NCI-H2081 (cell line): ENCODE measurements around the gene MYRF.

Experiments
- DNase-seq, 2 experiments: peaks; one replicate each; lab custom pipeline; 2025; lab: John Stamatoyannopoulos, UW

Gene MYRF

DNA sequence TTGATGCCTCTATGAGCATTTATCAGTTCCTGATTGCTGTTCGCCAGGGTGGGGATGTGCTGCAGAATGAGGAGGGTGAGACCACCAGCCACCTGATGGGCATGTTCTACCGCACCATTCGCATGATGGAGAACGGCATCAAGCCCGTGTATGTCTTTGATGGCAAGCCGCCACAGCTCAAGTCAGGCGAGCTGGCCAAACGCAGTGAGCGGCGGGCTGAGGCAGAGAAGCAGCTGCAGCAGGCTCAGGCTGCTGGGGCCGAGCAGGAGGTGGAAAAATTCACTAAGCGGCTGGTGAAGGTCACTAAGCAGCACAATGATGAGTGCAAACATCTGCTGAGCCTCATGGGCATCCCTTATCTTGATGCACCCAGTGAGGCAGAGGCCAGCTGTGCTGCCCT is 43.0 kb downstream of the MYRF start:
- DNase-seq, result no peak

DNA sequence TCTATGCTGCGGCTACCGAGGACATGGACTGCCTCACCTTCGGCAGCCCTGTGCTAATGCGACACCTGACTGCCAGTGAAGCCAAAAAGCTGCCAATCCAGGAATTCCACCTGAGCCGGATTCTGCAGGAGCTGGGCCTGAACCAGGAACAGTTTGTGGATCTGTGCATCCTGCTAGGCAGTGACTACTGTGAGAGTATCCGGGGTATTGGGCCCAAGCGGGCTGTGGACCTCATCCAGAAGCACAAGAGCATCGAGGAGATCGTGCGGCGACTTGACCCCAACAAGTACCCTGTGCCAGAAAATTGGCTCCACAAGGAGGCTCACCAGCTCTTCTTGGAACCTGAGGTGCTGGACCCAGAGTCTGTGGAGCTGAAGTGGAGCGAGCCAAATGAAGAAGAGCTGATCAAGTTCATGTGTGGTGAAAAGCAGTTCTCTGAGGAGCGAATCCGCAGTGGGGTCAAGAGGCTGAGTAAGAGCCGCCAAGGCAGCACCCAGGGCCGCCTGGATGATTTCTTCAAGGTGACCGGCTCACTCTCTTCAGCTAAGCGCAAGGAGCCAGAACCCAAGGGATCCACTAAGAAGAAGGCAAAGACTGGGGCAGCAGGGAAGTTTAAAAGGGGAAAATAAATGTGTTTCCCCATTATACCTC is 43.6 kb downstream of the MYRF start:
- DNase-seq, result no peak

DNA sequence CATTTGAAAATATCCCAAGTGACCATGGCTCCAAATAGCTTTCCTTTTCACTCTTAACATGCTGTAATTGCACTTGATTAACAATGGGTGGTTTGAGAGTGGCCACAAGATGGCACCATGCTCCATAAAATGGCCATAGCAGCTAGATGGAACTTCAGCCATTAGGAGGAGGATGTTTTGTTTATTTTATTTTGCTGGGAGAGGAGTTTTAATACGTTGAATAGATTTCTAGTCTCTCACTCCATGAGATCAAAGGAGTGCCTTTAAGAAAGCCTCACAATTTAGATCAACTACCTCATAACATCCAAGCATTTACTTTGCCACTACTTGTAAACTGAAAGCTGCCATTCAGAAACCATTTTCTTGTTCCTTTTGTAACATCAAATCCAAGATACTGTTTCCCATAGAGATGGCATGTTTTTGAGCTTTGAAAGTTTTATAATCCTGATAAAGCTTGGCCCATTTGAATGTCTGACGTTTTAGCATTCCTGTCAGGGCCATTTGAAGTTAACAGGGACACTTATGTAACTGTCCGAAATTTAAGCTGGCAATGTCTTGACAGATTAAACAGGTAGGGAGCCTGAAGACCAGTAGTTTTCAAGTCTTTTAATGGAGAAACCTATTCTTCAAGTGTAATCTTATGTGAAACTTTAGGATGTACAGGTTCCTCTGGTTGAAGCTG is 45.0 kb downstream of the MYRF start:
- DNase-seq, result peak; percentile 74 to 77

DNA sequence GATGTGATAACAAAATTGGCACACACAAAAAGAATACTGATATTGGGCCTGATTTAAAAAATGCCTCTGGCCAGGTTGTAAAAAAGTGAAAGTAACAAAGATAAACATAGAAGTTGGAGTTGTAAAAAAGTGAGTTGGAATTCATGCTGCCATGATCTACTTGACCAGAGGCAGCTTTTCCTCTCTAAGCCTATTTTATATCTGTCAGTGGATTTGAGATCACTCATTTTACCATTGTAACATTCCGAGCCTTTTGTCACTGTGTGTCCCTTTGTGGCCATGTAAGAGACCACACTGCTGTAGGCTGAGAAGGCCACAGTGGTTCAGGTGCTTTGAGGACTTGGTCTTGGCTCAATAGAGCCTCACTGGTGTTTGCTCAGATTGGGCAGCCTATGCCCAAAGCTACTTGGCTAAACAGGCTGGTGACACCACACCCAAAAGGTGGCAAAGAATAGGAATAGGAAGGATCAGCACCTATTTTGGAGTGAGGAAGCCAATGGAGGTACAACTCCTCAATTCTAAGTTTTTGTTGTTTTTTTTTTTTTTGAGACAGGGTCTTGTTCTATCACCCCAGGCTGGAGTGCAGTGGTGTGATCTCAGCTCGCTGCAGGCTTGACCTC is 47.3 kb downstream of the MYRF start:
- no peak for DNase-seq

DNA sequence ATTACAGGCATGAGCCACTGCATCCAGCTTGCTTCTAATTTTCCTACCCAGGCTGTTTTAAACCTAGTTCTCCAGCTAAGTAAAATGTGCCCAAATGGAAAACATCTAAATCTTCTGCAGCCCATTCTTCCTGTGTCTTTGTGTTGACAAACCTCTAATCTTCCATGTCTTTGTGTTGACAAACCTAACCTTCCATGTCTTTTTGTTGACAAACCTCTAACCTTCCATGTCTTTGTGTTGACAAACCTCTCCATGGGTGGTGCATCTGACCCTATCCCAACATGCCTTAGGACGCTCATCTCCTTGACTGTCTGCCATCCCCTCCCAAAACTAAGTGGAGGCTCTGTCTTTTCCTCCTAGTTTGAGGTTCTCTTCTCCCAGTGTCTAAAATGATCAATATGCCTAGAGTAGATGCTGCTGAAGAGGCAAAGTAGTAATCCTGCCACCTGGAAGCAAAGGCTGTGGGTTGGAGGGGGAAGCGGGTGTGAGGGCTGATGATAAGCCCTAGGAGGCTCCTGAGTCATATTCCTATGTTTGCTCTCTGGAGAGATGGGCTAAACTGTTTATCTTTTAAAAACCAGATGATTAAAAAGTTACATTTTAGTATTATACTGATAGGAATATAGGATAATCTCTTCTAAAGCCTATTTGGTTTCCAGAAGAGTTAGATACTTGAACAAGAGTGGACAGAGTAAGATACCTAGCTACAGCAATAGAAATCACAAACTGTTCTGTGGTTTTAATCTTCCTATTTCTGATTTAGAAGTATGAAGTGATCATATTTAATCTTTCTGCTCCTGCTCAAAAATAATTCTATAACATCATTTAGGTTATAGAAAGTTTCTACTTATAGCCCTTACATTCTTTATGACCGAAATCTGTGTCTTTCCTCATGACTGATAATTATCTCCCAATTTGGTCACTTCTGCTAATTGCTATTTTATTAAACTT is 48.2 kb downstream of the MYRF start:
- no peak for DNase-seq

DNA sequence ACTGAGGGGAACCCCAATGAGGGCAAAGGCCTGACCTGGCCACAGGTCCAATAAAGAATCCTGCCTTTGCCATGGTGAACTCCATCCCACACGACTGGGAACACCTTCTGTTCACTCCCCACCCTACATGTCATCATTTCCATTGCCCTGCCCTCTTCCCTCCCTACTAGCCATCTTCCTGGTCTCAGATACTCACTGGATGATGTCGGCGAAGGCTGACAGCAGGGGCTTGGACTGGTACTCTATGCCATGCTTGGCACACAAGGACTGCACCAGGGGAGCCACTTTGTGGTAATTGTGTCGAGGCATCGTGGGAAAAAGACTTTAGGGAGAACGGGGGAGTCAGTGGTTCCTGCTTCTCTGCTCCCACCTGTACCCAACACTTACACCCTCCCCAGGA is 50.2 kb downstream of the MYRF start:
- no peak for DNase-seq

DNA sequence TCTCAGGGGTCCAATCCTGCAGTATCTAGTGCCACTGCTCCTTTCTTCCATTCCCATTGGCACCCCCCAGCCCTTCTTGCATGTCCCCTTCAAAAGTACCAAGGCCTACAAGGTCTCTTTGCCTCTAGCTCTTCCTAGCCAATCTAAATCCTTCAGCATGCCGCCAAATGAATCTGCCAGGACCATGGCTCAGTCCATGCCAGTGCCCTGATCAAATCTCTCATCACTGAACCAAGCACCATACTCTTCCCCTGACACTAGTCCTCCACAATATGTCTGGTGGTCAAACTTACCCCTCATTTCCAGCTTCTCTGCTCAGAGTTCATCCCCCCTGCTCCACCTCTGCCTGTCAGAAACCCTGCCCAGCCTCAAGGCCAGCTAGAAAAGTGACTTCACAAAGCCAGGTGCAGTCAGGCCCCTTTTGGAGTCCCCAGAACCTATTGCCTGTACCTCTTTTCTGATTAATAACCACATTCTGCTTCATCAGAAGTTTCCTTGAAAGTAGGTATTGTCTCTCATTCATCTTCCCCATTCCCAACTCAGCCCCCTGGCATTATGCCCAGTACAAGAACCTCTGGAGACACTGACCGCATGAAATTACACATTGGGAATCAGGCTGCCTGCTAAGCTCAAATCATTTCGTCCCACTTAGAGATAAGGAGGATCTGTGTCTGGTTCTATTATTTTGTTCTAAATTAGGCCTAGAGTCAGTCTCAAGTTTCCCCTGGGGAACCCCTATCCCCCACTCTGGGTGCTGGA is 51.6 kb downstream of the MYRF start:
- no peak for DNase-seq

DNA sequence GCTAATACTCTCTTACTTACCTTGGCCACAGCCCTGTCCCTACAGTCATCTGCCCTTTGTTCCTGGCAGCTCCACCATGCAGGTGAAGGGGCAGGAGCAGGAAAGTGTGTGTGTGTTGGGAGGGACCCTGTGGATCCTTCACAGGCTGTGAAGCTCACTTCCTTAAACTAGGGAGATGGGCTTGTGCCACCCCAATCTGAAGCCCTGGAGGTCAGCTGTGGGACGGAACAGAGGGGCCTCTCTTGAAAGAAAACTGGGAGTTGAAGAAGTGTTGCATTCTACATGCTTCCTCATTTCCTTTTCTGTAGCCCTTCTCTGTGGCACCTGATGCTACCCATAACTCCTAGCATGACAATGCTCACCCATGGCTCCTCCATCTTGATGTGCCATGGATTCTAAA is 52.7 kb downstream of the MYRF start:
- DNase-seq, result no peak

DNA sequence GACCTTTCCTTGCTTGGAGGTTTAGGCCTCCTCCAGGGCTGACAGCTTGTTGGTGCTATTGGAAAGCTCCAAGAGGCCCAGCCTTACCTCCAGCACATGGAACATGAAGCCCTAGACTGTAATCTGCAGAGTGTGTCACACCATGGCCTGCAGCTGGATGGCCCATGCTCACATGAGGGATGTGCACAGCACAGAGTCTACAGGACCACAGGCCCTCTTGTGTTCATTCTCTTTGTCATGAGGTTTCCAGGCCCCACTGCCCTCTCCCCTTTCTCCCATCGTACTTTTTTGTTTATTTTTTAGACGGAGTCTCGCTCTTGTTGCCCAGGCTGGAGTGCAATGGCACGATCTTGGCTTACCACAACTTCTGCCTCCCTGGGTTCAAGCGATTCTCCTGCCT is 54.3 kb downstream of the MYRF start:
- no peak for DNase-seq

DNA sequence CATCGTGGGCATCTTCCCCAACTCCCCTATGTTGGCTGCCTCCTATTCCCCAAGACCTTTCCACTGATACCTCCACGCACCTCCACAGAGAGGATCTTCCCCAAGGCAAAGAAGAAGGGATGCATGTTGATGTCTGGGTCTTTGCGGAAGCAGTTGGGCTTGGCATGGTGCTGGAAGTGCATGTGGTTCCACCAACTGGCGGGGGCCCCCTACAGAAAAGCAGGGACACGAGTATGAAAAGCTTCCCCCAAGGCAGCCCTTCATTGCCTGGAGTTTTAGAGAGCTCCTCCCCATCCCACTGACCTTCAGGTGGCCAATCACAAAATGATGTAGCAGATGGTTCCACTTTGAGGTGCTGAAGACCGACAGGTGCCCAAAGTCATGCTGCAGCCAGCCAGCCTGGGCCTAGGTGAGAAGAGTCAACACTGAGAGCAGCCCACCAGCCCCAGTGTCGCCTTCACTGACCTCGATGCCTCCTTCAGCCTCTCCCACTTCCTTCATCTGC is 58.3 kb downstream of the MYRF start:
- no peak for DNase-seq

DNA sequence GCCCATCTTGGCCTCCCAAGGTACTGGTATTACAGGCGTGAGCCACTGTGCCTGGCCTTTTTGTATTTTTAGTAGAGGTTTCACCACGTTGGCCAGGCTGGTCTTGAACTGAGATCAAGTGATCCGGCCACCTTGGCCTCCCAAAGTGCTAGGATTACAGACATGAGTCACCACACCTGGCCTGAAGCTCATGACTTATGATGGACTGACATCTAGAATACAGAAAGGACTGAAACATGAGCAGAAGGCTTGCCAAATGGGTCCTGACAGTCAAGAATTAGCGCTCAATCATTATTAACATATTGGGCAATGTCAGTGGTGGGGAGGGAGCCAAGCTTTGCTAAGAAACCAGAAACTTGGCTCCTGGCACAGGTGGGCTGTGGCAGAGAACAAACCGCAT is 59.4 kb downstream of the MYRF start:
- DNase-seq, result no peak

DNA sequence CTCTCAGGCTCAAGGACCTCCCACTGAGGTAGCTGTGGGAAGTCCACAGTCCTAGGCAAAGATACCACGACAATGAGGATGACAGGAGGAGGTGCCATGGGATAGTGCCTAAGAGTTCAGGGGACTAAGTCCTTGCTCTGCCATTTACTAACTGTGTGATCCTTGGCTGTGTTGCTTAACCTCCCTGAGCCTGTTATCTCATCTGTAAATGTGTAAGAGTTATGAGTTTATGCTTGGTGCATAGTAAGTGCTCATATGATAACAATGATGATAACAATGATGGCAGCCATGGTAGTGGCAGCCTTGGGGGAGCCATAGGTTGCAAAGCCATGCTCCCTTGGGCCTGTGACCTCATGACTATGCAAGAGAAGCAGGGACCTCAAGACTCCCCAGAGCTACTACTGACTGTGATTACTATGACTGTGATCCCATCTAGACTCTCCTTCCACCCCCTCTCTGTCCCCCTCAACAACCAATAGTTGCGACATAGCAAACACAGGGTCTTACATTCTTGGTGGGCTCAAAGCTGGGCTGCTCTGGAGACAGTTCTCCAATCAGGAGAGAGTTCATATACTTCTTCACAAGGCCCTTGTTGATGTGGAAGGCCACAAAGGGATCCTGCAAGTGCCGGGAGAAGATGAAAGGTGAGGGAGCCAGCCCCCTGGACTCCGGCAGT is 60.4 kb downstream of the MYRF start:
- DNase-seq, result no peak

DNA sequence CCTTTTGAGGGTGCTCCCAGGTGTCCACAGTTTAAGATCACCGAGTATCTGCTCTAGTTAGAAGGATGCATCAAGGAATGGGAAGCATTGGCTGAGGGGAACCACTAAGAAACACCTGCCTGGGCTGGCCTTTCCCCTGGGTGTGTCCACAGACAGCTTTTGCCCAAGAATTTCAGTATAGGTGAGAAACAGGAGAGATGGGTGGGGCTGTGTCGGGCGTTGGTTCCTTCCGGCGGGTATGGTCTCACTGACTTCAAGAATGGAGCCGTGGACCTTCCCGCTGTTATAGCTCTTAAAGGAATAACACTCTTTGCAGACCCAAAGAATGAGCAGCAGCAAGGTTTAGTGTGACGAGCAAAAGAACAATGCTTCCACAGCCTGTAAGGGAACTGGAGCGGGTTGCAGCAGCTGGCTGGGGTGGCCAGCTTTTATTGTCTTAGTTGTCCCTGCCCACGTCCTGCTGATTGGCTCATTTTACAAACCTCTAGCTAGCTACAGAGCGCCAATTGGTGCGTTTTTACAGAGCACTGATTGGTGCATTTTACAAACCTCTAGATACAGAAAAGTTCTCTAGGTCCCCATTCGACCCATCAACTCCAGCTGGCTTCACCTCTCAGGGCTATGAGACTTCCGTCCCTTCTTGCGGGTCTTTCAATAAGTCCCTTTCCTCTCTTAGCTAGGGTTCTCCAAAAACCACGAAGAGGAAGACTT is 62.0 kb downstream of the MYRF start:
- DNase-seq, result peak in 1 of 2 experiments; percentile 43

DNA sequence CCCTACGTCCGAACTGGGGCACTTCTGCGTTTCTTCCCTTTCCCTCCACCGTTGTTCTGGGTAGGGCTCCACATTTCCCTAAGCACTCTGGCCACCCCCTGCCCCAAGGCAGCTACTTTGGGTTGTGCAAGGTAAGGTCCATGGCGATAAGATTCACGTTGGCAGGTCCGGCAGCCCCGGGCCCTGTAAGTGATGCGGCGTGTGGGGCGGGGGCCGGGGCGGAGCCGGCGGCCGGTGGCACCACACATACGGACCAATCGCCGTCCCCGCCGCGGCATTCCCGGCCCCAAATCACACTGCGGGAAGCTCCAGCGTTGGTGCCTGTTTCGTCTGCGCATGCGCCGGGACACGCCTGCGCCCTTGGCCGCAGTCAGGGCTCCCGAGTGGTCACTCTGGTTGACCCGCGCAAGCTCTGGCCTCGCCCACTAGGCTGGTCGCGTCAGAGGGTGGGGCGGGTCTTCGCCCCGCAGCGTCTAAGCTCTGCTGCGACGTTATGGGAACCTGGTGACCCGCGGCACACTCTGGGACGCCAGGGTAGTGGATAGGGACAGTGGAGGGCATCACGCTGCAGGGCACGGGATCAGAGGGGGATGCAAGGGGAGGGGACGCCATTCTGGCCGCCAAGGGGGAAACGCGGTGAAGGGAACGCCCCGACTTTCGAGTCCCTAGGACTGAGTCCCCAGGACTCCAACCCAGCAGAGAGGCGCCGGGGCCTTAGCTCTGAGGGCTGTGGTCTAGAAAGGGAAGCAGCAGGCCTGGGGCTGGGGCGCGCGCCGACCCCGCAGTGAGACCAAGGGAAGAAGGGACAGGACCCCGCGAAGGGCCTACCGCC is 62.7 kb downstream of the MYRF start:
- peak; percentile 85 to 88 for DNase-seq

DNA sequence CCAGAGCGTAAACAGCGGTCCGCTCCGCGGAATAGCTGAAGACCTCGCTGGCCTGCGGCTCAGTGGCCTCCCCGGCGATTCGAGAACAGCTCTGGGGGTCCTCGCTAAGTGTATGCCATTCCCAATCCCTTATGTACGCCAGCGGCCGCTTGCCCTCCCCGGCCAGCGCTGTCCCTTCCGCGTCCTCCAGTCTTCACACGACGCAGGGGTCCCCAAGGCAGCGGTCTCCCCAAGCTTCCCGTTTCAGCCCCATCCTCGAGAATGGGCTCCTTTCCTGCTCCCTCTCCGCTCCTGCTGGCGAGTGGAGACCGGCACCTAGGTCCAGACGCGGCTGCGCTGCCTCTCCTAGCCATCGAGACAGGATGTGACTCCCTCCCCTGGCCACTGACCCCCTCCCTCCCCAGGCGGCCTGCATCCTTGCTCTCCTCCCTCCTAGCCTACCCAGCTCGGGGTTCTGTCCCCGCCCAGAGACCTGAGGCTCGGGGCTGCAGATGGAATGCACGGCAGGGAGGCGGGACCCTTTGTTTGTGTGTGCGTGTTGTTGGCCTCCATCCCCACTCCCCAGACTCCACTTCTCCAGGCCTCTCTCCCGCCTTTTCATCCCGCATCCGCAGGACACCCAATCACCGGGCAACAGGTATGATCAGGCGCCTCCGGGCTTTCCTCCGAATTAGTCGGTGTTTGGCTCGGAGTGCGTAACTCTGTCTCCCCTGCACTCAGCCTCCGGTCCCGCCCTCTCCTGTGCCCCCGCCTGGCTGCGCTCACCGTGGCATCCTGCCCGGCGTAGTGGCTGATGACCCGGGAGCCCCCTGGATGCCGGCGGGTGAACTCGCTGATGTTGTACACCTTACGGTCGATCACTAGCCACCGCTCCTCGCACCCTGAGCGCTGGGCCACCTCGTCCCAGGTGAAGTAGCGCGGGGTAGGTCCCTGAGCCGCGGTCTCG is 63.6 kb downstream of the MYRF start:
- peak; percentile 63 to 76 for DNase-seq

DNA sequence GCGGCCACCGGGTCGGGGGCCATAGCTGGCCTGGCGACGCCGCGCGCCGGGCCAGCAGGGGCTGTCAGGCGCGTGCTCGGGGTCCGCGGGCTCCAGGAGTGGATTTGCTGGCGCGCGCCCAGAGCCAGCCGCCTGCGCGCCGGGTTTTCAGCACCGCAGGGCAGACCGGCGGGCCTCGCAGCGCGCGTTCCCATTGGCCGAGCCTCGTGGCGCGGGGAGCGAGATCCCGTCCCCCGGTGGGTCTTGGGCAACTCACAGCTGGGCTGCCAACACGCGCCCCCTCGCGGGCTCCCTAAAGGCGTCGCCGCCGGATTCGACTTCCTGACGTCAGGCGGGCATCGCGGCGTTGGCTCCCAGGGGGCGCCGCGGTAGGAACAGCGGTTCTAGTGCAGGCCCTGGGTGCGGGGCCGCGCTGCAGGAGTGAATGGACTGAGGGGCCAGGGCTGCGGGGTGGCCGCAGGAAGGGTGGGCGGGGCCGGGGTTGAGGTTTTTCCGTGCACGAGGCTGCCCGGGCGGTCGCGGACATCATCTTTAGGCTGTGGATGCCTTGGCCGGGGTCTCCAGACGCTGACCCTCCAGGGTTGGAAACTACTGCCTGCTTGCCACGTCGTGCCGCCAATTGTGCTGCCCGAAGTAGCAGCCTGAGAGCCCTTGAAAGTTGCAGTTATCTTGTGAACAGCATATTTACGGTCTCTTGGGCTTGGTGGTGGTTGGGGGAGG is 64.5 kb downstream of the MYRF start, which contains the start of gene FADS1:
Gene FADS1 (minus strand): TSS at position 268 of the 720 bp plus-strand sequence. CDS start 74 bp downstream, at position 194.
- DNase-seq, result peak; percentile 97 to 98

DNA sequence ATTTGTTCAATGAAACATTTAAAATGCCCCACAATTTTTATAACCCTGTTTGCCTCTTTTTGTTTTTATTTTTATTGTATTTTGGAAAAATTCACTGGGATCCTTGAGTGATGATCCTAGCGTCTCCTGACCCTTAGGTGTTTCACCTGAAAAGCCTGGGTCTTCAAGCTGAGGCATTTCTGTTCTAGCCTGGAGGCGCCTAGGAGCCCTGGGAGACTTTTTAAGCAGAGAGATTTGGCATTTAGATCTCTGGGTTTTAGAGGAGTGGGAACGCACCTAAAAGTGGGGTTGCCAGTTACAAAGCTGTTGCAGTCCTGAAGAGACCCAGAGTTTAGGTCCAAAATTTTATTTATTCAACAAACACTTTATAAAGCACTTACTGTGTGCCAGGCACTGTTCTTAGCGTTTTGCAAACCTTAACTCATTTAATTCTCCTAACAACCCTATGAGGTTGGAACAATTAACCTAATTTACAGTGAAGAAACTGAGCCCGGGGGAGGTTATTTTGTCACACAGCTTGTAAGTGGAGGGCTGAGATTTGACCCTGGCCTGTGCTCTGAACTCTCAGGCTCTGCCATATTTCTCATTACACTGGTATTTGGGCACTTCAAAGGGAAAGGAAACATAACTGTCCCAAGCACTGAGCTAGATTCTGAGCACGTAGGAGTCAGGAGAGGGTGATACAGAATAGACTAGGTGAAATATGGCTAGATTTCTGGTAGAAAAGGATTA is 65.2 kb downstream of the MYRF start:
- no peak for DNase-seq
